Right ventricle myocardium superior (tissue), 1 donor: ENCODE data around the gene TTLL11. TPM values are rescaled to one million over a fixed set of nuclear protein-coding genes. Genes with fewer than 3 reads are reported as not detected.

ENCODE experiments used
- ATAC-seq: fragments of 200-7000 bp; cut with Tn5 transposase; one replicate; pipeline ENCODE4 v1.9.1; 2020; ENCODE audit warnings: mild to moderate bottlenecking; ENCODE audit not compliant: poor library complexity
- DNase-seq: peaks from one replicate; pipeline ENCODE4 v3.0.0-alpha.2; 2020
- intact Hi-C: fragments of 100-400 bp; cut with DNase I; formaldehyde crosslinking; loops from one replicate; pipeline ENCODE4 v1.11.2; 2022
- total RNA-seq: library from RNA; stranded (reverse); fragmentation: NEBNext Ultra II Directional; extraction: Animal tissue kit (Norgen Biotek cat#: 25700); gene quantifications from one replicate; pipeline ENCODE4 v1.2.1, GENCODE V29; 2021
- donor health status: DM: no; HTN: yes; CAD: no; lungs with severe emphysema.

The TTLL11 gene
- total RNA-seq, 1 donor from 2014 or later = 5.0 TPM

DNA sequence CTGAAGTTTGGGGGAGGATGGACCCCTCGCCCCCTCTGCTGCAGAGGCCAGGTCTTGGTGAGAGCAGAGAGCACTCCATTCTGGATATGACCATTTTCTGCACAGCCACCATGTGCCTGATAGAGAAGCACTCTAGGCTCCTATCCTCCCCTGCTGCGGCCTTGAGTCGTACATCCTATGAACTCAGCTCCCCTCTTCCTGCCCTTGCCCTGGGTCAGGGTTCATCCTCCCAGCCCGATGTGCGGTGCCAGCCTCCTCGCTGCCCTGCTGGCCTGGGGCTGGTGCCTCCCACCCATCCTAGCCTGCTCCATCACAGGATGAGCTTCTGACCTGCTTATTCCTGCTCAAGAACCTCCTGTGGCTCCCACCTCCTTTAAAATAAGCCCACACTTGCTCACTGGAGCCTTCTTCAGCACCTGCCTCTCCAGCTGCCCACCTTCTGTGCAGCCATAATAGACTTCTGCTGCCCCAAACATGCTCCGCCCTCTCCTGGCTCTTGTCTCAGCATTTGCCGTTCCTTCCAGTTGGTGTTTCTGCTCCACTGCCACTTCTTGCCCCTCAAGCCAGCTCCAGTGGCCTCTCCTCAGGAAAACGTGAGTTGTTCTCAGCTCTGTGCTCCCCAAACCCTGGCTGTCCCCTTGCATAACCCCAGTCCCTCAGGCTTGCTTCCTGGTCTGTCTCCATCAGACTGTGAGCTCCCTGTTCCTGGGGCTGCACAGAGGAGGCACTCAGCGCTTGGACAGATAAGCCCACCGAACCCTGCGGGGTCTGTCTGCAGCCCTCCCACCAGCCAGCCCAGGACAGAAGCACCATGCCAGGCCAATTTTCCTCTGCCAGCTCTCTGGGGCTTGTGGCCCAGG lies 22.3 kb upstream of the TTLL11 start:
- ATAC-seq = no peak
- intact Hi-C loops = no loop called here
- no peak for DNase-seq

DNA sequence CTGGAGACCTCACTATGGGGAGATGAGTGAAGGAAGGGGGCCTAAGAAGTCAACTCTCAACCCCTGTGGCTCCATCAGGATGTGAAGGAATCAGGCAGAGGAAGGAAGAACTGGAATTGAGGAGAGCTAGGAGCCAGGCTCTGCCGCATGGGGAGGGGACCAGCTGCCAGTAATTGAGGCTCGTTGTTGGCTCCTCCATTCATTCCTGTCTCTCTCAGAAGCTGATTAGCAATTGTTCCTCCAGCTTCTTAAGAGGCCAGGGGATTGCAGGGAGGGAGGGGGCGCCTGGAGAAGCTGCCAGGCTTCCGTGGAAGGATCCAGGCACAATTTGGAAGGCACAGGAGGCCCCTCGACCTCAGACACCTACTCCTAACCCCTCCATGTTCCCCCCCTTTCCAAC lies 20.5 kb upstream of the TTLL11 start:
- DNase-seq (no peak), ATAC-seq (no peak)
- intact Hi-C loops = no loop called here

DNA sequence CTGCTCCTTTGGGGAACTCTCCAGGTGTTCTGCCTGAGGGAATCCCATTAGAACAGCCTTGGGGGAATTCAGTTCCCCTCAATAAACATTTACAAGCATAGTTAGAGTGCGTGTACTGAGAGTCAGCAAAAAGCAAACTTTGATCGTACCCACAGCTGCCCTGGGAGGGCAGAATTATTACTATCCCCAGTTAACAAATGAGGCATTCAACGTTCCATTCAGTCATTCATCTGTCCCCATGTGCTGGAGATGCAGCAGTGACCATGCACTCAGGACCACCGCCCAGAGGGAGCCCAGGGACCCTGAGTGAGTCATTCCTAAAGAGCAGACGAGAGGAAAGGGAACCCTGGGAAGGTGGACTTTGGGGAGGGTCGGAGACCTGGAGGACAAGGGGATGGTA lies 19.1 kb upstream of the TTLL11 start:
- no peak for ATAC-seq
- intact Hi-C loops = no loop called here
- DNase-seq = no peak

DNA sequence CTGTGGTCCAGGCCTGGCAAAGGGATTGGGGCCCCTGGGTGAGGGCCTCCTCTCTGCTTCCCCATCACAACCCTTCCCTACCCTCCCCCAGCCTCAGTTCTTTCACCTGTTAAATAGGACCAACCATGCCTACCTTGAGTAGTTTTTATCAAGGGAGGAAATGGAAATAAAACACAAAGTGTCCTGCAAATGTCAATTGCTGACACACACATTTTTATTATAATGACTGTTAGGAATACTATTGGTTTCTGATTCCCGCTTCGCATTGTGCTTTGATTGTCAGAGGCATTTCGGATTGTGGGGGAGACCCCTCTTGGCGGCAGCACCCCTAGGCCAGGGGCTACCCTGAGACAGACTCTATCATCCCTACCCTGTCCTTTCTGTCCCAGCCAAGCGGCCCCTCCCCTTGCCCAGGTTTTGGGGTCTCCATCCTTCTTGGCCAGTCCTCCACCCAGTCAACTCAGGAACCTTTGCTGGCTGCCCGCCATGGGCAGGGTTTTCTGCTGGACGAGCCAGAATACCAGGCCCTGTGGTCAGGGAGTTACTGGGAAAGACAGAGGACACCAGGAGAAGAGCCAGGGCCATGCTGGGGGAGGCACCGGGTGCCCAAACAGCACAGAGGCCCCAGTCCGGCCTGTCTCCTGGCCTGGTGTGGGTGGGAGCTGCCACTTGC lies 18.4 kb upstream of the TTLL11 start:
- intact Hi-C loops = no loop called here
- ATAC-seq (no peak), DNase-seq (no peak)

DNA sequence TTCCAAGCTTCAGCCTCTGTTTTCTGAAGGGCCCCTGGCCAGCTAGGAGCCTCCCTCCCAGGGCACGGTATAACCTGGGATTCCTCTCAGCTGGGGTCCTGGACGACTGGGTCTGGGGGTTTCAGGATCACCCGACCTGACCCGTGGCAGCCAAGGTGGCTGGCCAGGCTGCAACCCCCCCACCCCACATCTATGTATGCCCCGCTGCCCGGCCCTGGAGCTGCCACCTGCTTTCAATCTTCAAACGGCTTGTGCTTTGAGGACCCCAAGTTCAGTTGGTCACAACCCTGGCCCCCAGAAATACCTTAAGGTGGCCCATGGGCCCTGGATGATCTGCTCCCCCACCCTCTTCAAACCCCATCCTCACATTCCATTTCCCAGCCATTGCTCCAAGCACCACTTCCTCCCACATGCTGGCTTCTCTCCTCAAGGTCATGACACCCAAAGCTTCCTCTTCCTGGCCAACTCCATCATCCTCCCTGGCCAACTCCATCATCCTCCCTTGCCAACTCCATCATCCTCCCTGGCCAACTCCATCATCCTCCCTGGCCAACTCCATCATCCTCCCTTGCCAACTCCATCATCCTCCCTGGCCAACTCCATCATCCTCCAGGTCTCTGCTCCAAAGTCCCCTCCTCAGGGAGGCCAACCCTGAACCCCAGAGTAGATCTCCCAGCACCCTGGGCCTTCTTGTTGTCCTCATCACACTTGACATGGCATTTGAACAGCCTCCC lies 17.2 kb upstream of the TTLL11 start:
- intact Hi-C loops = no loop called here
- ATAC-seq = no peak
- DNase-seq = no peak

DNA sequence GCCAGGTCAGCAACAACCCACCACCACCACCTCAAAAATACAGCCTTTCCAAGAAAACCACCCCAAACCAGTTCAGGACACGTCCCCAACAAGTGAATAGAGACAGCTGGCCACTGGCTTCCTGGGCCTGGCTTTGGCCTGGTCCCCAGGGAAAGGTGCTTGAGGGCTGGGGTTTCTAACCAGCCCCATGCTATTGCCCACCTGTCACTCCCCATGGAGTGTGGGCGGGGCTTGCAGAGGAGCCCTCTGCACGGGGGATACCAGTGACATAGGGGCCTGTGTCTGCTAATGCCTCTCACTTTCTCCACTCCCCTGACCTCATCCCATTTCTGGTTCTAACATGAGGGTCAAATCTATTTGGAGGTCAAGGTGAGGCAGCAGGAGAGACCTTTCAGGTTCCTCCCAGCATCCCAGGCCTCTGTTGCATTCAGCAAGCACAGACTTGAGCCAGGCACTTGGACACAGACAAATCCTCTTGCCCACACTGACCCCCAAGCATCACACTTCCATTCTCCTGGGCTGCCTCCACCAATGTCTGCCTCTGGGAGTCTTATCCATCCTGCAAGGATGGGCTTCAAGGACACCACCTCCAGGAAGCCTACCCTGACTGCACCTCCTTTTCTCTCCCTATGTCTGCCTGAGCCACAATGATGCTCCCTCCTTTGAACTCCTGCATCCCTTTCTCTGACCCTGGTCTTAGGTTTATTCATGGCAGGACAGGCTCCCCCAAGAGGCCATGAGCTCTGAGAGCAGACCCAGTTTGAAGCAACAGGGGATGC lies 16.1 kb upstream of the TTLL11 start:
- intact Hi-C loops = loop anchor here (10.0 kb wide), 2 partner anchors 346 to 696 kb away; partner anchors contain the start of gene OR1K1

DNA sequence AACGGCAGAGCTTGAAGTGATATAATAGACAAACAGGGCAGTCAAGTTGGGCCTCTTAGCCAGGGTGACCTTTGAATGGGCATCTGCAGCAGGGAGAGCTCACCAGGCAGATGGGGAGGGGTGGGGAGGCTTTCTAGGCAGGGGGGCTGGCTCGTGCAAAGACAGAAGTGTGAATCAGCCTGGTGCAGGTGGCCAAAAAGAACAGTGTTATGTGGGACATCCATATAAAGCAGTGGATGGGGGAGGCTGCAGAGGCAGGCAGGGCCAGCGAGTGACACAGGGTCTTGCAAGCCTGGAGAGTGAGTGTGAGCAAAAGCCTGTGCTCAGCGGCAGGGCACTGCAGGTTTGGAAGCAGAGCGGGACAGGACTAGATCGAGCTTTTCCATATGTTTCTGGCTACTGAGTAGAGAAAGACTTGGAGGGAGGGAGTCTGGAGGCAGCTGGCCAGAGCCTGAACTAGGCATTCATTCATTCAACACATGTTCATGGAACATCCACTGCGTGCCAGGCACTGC lies 14.2 kb upstream of the TTLL11 start:
- DNase-seq (no peak), ATAC-seq (peak; percentile 58)

More for the DNA sequence above, 16.1 kb upstream of the TTLL11 start:
- ATAC-seq = no peak
- DNase-seq = no peak

DNA sequence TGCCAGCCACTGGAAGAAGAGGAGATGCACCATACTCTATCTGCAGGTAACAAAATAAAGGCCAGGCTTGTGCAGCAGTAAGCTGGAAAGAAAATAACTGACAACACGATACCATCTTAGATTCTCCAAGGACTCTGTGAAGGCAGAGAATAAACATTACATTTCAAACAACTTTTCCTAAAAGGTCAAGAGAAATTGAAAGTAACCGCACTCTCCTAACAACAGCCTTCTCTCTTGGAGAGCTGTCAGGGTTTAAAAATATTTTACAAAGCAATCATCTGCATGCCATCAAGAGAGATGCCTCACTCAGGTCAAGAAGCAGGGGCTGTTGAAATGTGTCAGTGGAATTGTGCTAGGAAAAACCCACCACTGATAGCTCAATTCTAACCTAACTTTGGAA lies 13.5 kb upstream of the TTLL11 start:
- DNase-seq (no peak), ATAC-seq (no peak)
- intact Hi-C loops = loop anchor here (10.0 kb wide), 2 partner anchors 348 to 698 kb away; partner anchors contain the start of gene OR1K1

More for the DNA sequence above, 14.2 kb upstream of the TTLL11 start:
- intact Hi-C loops = loop anchor here (10.0 kb wide), 2 partner anchors 347 to 697 kb away; partner anchors contain the start of gene OR1K1

DNA sequence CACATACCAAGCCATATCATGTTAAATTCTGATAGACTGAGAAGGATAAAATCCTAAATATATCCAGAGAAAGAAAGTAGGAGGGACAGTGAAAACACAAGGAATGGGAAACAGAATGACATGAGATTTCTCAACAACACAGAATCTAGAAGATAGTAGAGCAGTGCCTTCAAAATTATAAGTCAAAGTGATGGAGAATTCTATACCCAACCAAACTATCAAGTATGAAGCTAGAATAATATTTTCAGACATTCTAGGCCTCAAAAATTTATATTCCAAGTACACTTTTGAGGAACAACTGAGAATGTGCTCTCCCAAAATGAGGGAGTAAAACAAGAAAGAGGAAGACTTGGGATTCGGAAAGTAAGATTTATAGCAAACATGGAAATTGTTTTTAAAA lies 10.9 kb upstream of the TTLL11 start:
- DNase-seq (no peak), ATAC-seq (no peak)
- intact Hi-C loops = loop anchor here (10.0 kb wide), 2 partner anchors 351 to 701 kb away; partner anchors contain the start of gene OR1K1

DNA sequence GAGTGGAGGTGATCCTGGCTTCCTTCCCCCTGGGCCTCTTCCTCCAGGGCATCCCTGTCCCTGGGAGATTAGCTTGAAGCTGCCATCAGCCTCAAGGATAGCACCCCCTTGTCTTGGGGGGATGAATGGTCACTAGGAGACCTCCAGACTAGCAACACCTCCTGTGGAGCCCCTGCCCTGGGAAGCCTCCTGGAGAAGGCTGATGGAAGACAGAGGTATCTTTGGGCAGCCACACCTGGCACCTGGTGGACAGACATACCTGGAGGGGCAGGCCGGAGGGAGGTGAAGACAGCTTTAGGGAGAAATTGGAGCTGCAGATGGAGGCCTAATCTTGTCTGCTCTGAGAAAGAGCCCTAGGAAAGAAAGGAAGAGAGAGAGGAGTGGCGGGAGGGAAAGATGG lies 9.0 kb upstream of the TTLL11 start:
- intact Hi-C loops = loop anchor here (10.0 kb wide), 2 partner anchors 353 to 703 kb away; partner anchors contain the start of gene OR1K1
- DNase-seq (no peak), ATAC-seq (no peak)

DNA sequence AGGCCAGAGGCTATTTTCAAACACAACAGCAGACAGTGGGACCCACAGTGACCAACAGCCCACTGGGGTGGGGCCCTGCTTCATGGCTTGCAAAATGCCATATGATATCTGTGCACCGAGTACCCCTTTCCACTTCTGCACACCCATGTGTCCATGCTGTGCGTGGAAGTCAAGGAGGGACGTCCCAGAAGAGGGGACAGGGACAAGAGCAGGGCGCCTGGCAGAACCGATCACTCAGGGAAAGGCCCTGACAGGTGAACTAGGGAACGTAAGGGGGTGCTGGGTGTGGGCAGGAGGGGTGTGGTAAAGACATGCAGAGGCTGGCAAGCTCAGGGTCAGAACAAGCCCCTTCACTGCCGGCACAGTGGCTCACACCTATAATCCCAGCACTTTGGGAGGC lies 7.6 kb upstream of the TTLL11 start:
- intact Hi-C loops = loop anchor here (10.0 kb wide), 2 partner anchors 354 to 704 kb away; partner anchors contain the start of gene OR1K1
- DNase-seq (no peak), ATAC-seq (no peak)

DNA sequence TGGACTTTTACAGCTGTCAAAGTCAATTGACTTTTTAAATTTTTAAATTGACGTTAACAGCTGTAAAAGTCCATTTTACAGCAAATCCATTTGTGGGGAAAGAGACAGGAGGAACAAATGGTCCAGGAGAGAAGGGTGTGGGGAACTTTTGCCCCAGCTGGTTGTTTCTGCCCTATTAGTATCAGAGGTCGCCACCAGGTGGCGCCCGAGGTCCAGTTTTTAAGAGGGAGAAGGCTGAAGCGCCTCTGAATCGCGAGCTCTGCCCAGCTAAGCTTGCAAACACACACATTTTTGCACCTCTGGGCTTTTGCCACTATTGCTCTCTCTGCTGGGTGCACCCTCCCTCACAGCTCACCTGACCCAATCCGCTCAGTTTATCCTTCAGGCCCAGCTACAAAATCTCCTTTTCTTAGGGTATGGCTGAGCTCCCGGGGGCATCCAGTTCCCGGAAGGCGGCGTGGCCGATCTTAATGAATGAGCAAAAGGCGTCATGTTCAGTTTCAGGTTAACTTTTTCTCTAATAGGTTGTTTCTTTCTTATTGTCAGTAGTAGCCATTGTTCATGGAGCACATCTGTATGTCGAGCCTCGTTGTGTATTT lies 6.3 kb upstream of the TTLL11 start:
- ATAC-seq (peak; percentile 88), DNase-seq (peak; percentile 92)
- intact Hi-C loops = no loop called here

DNA sequence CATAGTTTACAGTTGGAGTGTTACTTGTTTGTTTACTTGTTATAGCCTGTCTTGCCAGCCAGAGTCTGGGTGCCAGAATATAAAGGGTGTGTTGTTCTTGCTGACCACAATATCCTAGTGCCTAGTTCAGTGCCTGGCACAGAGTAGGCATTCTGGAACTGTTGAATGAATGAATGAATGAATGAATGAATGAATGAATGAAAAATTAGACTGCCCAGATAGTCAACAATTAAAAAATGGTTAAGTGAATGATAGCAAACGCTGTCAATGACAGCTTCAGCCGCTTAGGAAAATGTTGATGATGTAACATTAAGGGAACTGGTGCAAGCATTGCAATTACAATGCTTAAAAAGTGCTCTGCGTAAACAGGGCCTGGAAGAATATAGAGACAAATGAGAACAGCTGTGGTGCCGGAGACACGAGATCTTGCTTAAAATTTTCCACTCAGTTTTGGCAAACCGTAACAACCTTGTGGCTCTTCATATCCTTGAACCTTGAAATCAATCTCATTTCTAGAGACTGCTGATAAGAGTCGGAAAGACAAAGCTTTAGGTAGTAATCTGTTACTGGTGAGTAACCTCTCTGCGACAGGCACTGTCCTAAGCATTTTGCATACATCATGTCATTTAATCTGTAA lies 4.7 kb upstream of the TTLL11 start:
- no peak for DNase-seq
- intact Hi-C loops = no loop called here

DNA sequence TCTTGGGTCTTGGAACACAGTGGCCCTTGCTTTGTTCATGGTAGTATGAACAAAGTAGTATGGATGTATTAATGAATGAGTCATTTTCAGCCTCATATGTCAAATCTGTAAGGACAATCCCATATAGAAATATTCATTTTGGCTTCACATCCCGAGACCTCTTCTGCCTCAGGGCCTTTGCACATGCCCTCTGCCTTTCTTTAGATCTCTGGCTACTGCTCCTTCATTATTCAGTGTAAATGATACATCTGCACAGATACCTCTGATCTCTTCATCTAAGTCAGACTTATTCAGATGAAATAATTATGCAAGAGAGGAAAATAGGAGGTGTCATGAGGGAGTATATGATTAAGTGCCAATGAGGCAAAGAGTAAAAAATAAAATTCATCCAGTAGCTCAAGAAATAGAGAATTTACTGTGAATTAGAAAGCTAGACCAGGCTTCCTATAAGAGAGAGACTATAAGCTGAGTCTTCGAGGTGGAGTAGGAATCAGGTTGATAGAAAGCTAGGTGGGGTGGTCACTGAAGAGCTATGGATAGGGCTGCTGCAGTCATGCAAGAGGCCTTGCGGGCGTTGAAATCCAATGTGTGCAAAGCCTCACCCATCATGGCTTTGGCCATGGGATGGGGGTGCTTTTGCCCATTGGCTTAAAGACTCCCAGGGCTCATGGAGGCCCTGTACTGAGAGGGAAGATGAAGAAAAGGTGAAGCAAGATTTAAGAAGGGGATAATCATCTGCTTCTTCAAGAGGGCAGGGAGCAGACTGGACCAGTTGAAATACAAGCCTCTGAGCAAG lies 3.7 kb upstream of the TTLL11 start:
- intact Hi-C loops = no loop called here
- DNase-seq = no peak
- no peak for ATAC-seq

More for the DNA sequence above, 4.7 kb upstream of the TTLL11 start:
- ATAC-seq = no peak

DNA sequence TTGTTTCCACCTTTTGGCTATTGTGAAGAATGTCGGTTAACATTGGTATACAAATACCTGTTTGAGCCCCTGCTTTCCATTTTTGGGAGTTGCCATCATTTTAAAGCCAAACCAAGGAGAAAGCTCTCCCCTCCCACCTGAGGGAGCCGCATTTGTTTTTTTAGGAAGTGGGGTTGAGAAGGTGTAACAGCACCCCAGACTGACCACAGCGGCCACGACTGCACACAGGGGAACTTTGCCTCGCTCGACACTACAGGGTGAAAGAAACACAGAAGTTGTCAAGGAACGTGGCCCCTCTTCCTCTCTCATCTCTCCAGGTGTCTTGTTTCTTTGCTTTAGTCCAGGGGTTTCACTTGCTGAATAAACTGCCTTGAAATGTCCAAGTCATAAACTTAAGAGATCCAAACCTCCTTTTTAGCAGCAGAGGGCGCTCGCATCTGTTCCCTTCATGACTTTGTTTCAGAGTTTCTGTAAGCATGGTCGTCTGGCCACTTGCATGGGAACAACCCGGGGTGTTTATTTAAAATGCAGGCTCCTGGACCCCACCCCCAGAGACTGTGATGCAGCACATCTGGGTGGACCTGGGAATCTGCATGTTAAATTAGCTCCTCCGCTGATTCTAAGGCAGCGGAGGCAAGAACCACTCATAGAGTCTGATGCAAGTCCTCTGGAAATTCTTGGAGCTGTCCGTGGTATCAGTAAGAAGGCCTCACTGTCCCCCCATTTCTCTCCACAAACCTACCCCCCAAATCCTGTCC lies 2.1 kb upstream of the TTLL11 start:
- intact Hi-C loops = no loop called here
- no peak for DNase-seq
- no peak for ATAC-seq
